CD8-positive, alpha-beta memory T cell (primary cell): ENCODE data around the gene KRTAP19-5. TPM values are rescaled to one million over a fixed set of nuclear protein-coding genes. Genes with fewer than 3 reads are reported as not detected.

Experiments
- CTCF ChIA-PET: fragments of 350-600 bp; sonication (Branson Sonifier 250); formaldehyde crosslinking; loops from one replicate; lab custom pipeline; 2021; ENCODE audit warnings: antibody characterized with exemption; lab: Charles Lee
- POLR2A ChIA-PET: fragments of 350-600 bp; sonication (Branson Sonifier 250); formaldehyde crosslinking; loops from one replicate; lab custom pipeline; 2021; ENCODE audit warnings: antibody characterized with exemption; lab: Charles Lee
- DNase-seq, 5 donors: peaks; one replicate each; pipeline versions ENCODE4 v3.0.0 to v3.0.0-alpha.2; 2020 to 2022; ENCODE audit warnings: mixed read lengths in 1 of 5
- H3K27ac ChIP-seq: one replicate; pipeline ENCODE4 v1.7.0; 2013; ENCODE audit warnings: low read depth, mild to moderate bottlenecking, low read length, moderate library complexity
- H3K27me3 ChIP-seq: 2 replicates; pipeline ENCODE4 v1.7.0; 2013; ENCODE audit warnings: low read length, mild to moderate bottlenecking; ENCODE audit not compliant: insufficient read depth, poor library complexity, severe bottlenecking
- H3K36me3 ChIP-seq: 2 replicates; pipeline ENCODE4 v1.7.0; 2013; ENCODE audit warnings: mild to moderate bottlenecking, low read length, moderate library complexity; ENCODE audit not compliant: insufficient read depth
- H3K4me1 ChIP-seq: 2 replicates; pipeline ENCODE4 v1.7.0; 2013; ENCODE audit warnings: mild to moderate bottlenecking, low read length, moderate library complexity; ENCODE audit not compliant: insufficient read depth
- H3K4me3 ChIP-seq: 2 replicates; pipeline ENCODE4 v1.7.0; 2013; ENCODE audit warnings: mild to moderate bottlenecking, low read length
- H3K9me3 ChIP-seq: 2 replicates; pipeline ENCODE4 v1.7.0; 2013; ENCODE audit warnings: mild to moderate bottlenecking, low read length
- H3K27ac Mint-ChIP-seq, 8 donors: one replicate each; pipeline ENCODE4 v1.8.0; 2020 to 2021; ENCODE audit warnings: mixed read lengths in 8 of 8, mild to moderate bottlenecking in 6 of 8, inconsistent platforms in 3 of 8, moderate library complexity in 3 of 8
- H3K27me3 Mint-ChIP-seq, 2 donors: one replicate each; pipeline ENCODE4 v1.8.0; 2020 to 2021; ENCODE audit warnings: mixed read lengths in 2 of 2, mild to moderate bottlenecking in 1 of 2, moderate library complexity in 1 of 2
- H3K36me3 Mint-ChIP-seq, 3 donors: one replicate each; pipeline ENCODE4 v1.8.0; 2020 to 2021; ENCODE audit warnings: mixed read lengths in 3 of 3, inconsistent platforms in 1 of 3, mild to moderate bottlenecking in 1 of 3
- H3K4me1 Mint-ChIP-seq, 3 donors: one replicate each; pipeline ENCODE4 v1.8.0; 2020 to 2021; ENCODE audit warnings: mixed read lengths in 3 of 3, inconsistent platforms in 1 of 3, mild to moderate bottlenecking in 1 of 3
- H3K4me3 Mint-ChIP-seq, 7 donors: one replicate each; pipeline ENCODE4 v1.8.0; 2020 to 2021; ENCODE audit warnings: mixed read lengths in 7 of 7, mild to moderate bottlenecking in 6 of 7, moderate library complexity in 4 of 7, inconsistent platforms in 2 of 7
- H3K9me3 Mint-ChIP-seq, 5 donors: one replicate each; pipeline ENCODE4 v1.8.0; 2020 to 2022; ENCODE audit warnings: mixed read lengths in 5 of 5, mild to moderate bottlenecking in 3 of 5, moderate library complexity in 2 of 5, inconsistent platforms in 1 of 5
- polyA plus RNA-seq: library from polyadenylated mRNA; unstranded; fragments of 300-500 nt; fragmentation: Illumina TruSeq; gene quantifications from one replicate; pipeline ENCODE4 v1.2.3, GENCODE V29; 2021
- total RNA-seq, 2 experiments: library from RNA; stranded (reverse); gene quantifications; one replicate each; pipeline ENCODE4 v1.2.3, GENCODE V29; 2021

KRTAP19-5 gene
- total and polyA plus RNA-seq, 3 experiments from 2014 or later, result not detected

DNA sequence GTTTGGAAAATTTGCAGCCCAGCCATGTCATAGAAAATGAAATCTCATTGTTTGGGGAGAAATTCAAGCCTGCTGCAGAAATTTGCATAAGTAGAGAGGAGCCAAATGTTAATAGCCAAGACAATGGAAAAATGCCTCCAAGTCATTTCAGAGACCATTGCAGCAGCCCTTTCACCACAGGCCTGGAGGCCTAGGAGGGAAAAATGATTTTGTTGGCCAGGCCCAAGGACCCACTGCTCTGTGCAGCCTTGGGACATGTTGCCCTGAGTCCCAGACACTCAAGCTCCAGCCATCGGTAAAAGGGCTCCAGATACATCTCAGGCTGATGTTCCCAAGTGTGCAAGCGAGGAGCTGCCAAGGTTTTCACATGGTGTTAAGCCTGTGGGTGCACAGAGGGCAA lies 15.8 kb downstream of the KRTAP19-5 start:
- POLR2A ChIA-PET, result no interaction called here
- no peak overlapping the region for H3K27ac Mint-ChIP-seq
- H3K27me3 Mint-ChIP-seq, result no peaks in the 10 kb centered on the region
- no peaks in the 10 kb centered on the region for H3K9me3 ChIP-seq
- no peaks in the 10 kb centered on the region for H3K36me3 ChIP-seq
- H3K27ac ChIP-seq, result no peak overlapping the region
- no peaks in the 10 kb centered on the region for H3K36me3 Mint-ChIP-seq
- no peaks in the 10 kb centered on the region for H3K27me3 ChIP-seq
- DNase-seq, result no peak
- no peak overlapping the region for H3K4me3 ChIP-seq
- H3K9me3 Mint-ChIP-seq, result peaks cover 0 to 6% (median 4%) of the 10 kb centered on the region in 5 donors
- CTCF ChIA-PET, result no interaction called here
- H3K4me3 Mint-ChIP-seq, result no peak overlapping the region
- no peaks in the 10 kb centered on the region for H3K4me1 Mint-ChIP-seq
- no peaks in the 10 kb centered on the region for H3K4me1 ChIP-seq

GRCh38 chr21:30482130-30482529 lies 19.8 kb downstream of the KRTAP19-5 start:
- Mint-ChIP-seq H3K4me3 (no peak overlapping the region), H3K9me3 (peaks cover 0 to 3% (median 3%) of the 10 kb centered on the region in 5 donors), H3K27ac (no peak overlapping the region), H3K4me1 (no peaks in the 10 kb centered on the region), H3K27me3 (no peaks in the 10 kb centered on the region), H3K36me3 (no peaks in the 10 kb centered on the region)
- Histone ChIP-seq H3K4me1 (no peaks in the 10 kb centered on the region), H3K4me3 (no peak overlapping the region), H3K9me3 (no peaks in the 10 kb centered on the region), H3K27ac (no peak overlapping the region), H3K36me3 (no peaks in the 10 kb centered on the region), H3K27me3 (no peaks in the 10 kb centered on the region)
- ChIA-PET CTCF (no interaction called here), POLR2A (no interaction called here)
- DNase-seq, result no peak

DNA sequence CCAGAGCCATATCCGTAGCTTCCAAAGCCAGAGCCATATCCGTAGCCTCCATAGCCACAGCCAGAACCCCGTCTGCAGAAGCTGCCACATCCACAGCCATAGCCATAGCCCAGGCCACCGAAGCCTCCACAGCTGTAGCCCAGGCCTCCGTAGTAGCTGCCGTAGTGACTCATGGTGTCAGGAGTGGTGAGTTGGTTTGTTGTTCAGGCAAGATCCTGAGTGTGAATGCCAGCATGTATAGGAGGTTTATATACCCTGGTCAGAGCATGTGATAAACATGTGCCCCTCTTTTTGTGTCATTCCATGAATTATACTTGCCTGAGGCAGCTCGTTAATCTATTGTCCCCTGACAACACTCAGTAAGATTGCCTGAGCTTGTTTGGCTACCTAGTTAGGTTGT lies 21.8 kb downstream of the KRTAP19-5 start, which contains the start of gene KRTAP19-1:
Gene KRTAP19-1, minus strand, starts transcription at position 223 of the 400 bp plus-strand sequence. Its CDS starts 50 bp downstream, at position 173.
- no peaks in the 10 kb centered on the region for H3K4me1 ChIP-seq
- H3K27ac Mint-ChIP-seq, result no peak within 1 kb of the TSS

DNA sequence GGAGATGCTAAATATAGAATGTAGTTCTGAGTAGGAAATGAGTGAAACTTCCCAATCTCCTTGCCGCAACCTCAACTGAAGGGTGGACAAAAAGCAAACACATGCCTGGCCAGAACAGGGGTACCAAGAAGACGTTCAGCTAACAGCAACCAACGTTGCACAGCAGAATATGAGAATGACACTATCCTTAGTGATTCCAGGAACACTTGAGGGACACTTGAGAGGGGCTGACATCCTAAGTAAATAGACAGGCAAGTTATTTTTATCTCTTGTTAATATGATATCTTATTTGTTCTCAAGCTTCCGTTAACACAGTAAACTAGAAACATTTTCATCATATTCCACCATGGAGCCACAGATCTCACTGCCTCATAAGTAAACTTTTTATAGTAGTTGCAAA lies 22.7 kb downstream of the KRTAP19-5 start:
- H3K4me3 ChIP-seq, result no peak overlapping the region
- no peaks in the 10 kb centered on the region for H3K36me3 ChIP-seq
- Mint-ChIP-seq H3K4me1 (no peaks in the 10 kb centered on the region), H3K27ac (no peak overlapping the region), H3K27me3 (no peaks in the 10 kb centered on the region), H3K36me3 (no peaks in the 10 kb centered on the region), H3K4me3 (no peak overlapping the region), H3K9me3 (peaks cover 0 to 3% (median 0%) of the 10 kb centered on the region in 5 donors)
- no peaks in the 10 kb centered on the region for H3K27me3 ChIP-seq
- ChIA-PET CTCF (no interaction called here), POLR2A (no interaction called here)
- no peak overlapping the region for H3K27ac ChIP-seq
- H3K9me3 ChIP-seq, result no peaks in the 10 kb centered on the region
- no peak for DNase-seq
- no peaks in the 10 kb centered on the region for H3K4me1 ChIP-seq

More for the DNA sequence above, 21.8 kb downstream of the KRTAP19-5 start, which contains the start of gene KRTAP19-1:
- Histone ChIP-seq H3K27ac (no peak within 1 kb of the TSS), H3K4me3 (no peak within 1 kb of the TSS), H3K9me3 (no peaks in the 10 kb centered on the region), H3K27me3 (no peaks in the 10 kb centered on the region), H3K36me3 (no peaks in the 10 kb centered on the region)
- no peak for DNase-seq
- Mint-ChIP-seq H3K9me3 (peaks cover 0 to 3% (median 0%) of the 10 kb centered on the region in 5 donors), H3K4me3 (no peak within 1 kb of the TSS), H3K27me3 (no peaks in the 10 kb centered on the region), H3K4me1 (no peaks in the 10 kb centered on the region), H3K36me3 (no peaks in the 10 kb centered on the region)
- ChIA-PET POLR2A (no interaction called here), CTCF (no interaction called here)

GRCh38 chr21:30478004-30478403 lies 23.9 kb downstream of the KRTAP19-5 start:
- CTCF ChIA-PET, result no interaction called here
- Mint-ChIP-seq H3K4me3 (no peak overlapping the region), H3K27me3 (no peaks in the 10 kb centered on the region), H3K9me3 (peaks cover 0 to 3% (median 0%) of the 10 kb centered on the region in 5 donors), H3K27ac (peak overlapping the region in 1 of 8 donors; percentile 38), H3K36me3 (no peaks in the 10 kb centered on the region), H3K4me1 (no peaks in the 10 kb centered on the region)
- Histone ChIP-seq H3K27me3 (no peaks in the 10 kb centered on the region), H3K9me3 (no peaks in the 10 kb centered on the region), H3K4me1 (no peaks in the 10 kb centered on the region), H3K27ac (no peak overlapping the region), H3K4me3 (no peak overlapping the region), H3K36me3 (no peaks in the 10 kb centered on the region)
- DNase-seq, result no peak
- POLR2A ChIA-PET, result no interaction called here

GRCh38 chr21:30468900-30469714 lies 32.8 kb downstream of the KRTAP19-5 start:
- Histone ChIP-seq H3K27ac (no peak overlapping the region), H3K4me3 (no peak overlapping the region), H3K9me3 (no peaks in the 10 kb centered on the region), H3K36me3 (no peaks in the 10 kb centered on the region), H3K4me1 (no peaks in the 10 kb centered on the region), H3K27me3 (no peaks in the 10 kb centered on the region)
- POLR2A ChIA-PET, result no interaction called here
- Mint-ChIP-seq H3K36me3 (no peaks in the 10 kb centered on the region), H3K27ac (no peak overlapping the region), H3K4me1 (no peaks in the 10 kb centered on the region), H3K9me3 (peaks cover 0 to 5% (median 3%) of the 10 kb centered on the region in 5 donors), H3K4me3 (no peak overlapping the region), H3K27me3 (no peaks in the 10 kb centered on the region)
- DNase-seq, result no peak
- CTCF ChIA-PET, result no interaction called here

- Mint-ChIP-seq H3K27me3 (no peaks in the 10 kb centered on the region), H3K27ac (no peak overlapping the region), H3K36me3 (no peaks in the 10 kb centered on the region), H3K4me3 (no peak overlapping the region), H3K9me3 (peaks cover 0 to 11% (median 3%) of the 10 kb centered on the region in 5 donors), H3K4me1 (no peaks in the 10 kb centered on the region)
- POLR2A ChIA-PET, result no interaction called here
- Histone ChIP-seq H3K4me1 (no peaks in the 10 kb centered on the region), H3K9me3 (no peaks in the 10 kb centered on the region), H3K27me3 (no peaks in the 10 kb centered on the region), H3K27ac (no peak overlapping the region), H3K36me3 (no peaks in the 10 kb centered on the region), H3K4me3 (no peak overlapping the region)
- CTCF ChIA-PET, result no interaction called here
- DNase-seq, result no peak
Measured at GRCh38 chr21:30463713-30464112, 38.2 kb downstream of the KRTAP19-5 start.
